NCI-H446 treated with DMSO at 0.1 percent for 48 hours (cell line): ENCODE measurements around the gene ZNF343.
A peak's percentile ranks its signal among the peaks of the same experiment; 100 is the strongest.
"Not testable (repeated sequence)": the region's sequence is repeated elsewhere in the genome, so short reads cannot be mapped to it uniquely, and the experiment has no call there.

Experiments
- DNase-seq: peaks from one replicate; lab custom pipeline; 2025; lab: John Stamatoyannopoulos, UW

ZNF343 gene

GRCh38 chr20:2508631-2509467 lies at the start of gene ZNF343:
Gene ZNF343, minus strand, starts transcription at chr20:2508915. Its CDS starts 15,020 bp downstream, at chr20:2493895.
- DNase-seq, result peak; percentile 72

GRCh38 chr20:2557873-2558580 lies 49.3 kb upstream of the ZNF343 start:
- no peak for DNase-seq

GRCh38 chr20:2545594-2545993 lies 36.9 kb upstream of the ZNF343 start:
- DNase-seq, result no peak

GRCh38 chr20:2544211-2544610 lies 35.5 kb upstream of the ZNF343 start:
- DNase-seq, result no peak

GRCh38 chr20:2542361-2542760 lies 33.6 kb upstream of the ZNF343 start:
- DNase-seq, result no peak

GRCh38 chr20:2541940-2542339 lies 33.2 kb upstream of the ZNF343 start:
- DNase-seq, result no peak

GRCh38 chr20:2538931-2539720 lies 30.4 kb upstream of the ZNF343 start:
- DNase-seq, result no peak

GRCh38 chr20:2538356-2538755 lies 29.6 kb upstream of the ZNF343 start:
- no peak for DNase-seq

- no peak for DNase-seq
Measured at GRCh38 chr20:2537101-2537500, 28.4 kb upstream of the ZNF343 start.

- no peak for DNase-seq
Measured at GRCh38 chr20:2536560-2536986, 27.9 kb upstream of the ZNF343 start, which contains the start of gene TMC2. Gene TMC2, plus strand, starts transcription at chr20:2536573. Its CDS starts 49 bp downstream, at chr20:2536622.

- DNase-seq, result no peak
Measured at GRCh38 chr20:2535711-2536559, 27.2 kb upstream of the ZNF343 start.

GRCh38 chr20:2533118-2533517 lies 24.4 kb upstream of the ZNF343 start:
- DNase-seq, result no peak

- no peak for DNase-seq
Measured at GRCh38 chr20:2528671-2529271, 20.1 kb upstream of the ZNF343 start.

GRCh38 chr20:2527762-2528161 lies 19.0 kb upstream of the ZNF343 start:
- DNase-seq, result no peak

GRCh38 chr20:2526218-2526583 lies 17.5 kb upstream of the ZNF343 start:
- not testable (repeated sequence) for DNase-seq

- no peak for DNase-seq
Measured at GRCh38 chr20:2524709-2525506, 16.2 kb upstream of the ZNF343 start.

- peak; percentile 31 for DNase-seq
Measured at GRCh38 chr20:2523919-2524708, 15.4 kb upstream of the ZNF343 start.

- not testable (repeated sequence) for DNase-seq
Measured at GRCh38 chr20:2522826-2523429, 14.2 kb upstream of the ZNF343 start.
